ENCODE data around the gene CCL19. TPM values are rescaled to one million over a fixed set of nuclear protein-coding genes. Genes with fewer than 3 reads are reported as not detected.

CCL19 gene
- total RNA-seq, 2 experiments from 2014 or later: 0.30 to 0.66 TPM

DNA sequence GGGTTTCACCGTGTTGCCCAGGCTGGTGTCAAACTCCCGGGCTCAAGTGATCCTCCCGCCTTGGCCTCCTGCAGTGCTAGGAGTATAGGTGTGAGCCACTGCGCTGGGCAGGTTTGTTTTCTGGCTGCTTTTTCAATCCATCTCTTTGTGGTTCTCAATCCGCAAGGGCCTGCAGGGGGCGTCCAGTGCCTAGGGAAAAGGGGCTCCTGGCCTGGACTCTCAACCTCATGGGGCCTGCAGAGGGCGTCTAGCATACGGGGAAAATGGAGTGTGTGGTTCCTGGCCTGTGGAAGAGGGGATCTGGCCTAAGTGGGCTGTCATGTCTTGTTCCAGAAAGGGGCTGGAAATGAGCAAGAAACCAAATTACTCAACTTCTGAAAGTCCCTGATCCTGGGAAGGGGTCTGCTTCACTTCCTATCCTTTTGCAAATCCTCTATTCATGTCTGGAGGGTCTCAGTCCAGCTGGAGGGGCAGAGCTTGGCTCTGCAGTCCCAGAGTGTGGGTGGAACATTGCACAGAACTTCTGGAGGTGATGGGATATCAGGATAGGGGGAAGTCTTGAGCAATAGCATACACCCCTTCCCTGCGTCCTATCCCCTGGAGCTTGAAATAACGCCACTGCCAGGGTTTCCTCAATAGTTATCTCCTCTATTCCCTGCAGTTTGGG, 15.9 kb downstream of the CCL19 start:
- Mint-ChIP-seq H3K36me3 (ENCODE audit: low read depth) (peaks cover 3% of the 10 kb centered on the region), H3K9me3 (ENCODE audit: low read depth) (no peaks in the 10 kb centered on the region), H3K4me3 (no peak overlapping the region), H3K27me3 (no peaks in the 10 kb centered on the region), H3K27ac (no peak overlapping the region), H3K4me1 (peaks cover 2% of the 10 kb centered on the region)
- intact Hi-C loops (cut with DNase I, micrococcal nuclease): loop anchor here (1.0 kb wide), 1 partner anchor 27 kb away; no protein-coding TSS in a partner anchor
- CTCF ChIA-PET: interaction anchor here (0.6 to 2.0 kb wide), 7 partner anchors 14 to 108 kb away, joined by 3 to 15 read pairs (median 4); partner anchors contain the start of gene GALT
- ATAC-seq (peak; percentile 80), DNase-seq (peak; percentile 81)
- POLR2A ChIA-PET: no interaction called here

DNA sequence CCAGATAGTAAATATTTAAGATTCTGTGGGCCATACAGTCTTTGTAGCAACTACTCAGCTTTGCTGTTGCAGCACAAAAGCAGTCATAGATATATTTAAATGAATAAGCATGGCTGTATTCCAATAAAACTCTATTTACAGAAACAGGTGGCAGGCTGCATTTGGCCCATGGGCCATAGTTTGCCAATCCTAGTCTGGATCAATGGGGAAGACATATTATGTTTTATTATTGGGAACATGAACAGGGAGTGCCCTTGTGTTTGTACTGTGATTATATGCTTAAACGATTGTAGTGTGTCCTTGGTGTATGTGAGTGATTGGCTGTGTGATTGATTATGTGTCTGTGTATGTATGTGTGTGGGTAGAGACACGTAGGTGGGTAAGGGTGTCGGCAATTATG, 16.6 kb downstream of the CCL19 start:
- CTCF ChIA-PET: interaction anchor here (0.6 to 1.8 kb wide), 4 partner anchors 27 to 541 kb away, joined by 3 to 15 read pairs (median 4); no protein-coding TSS in a partner anchor
- Mint-ChIP-seq H3K27me3 (no peaks in the 10 kb centered on the region), H3K9me3 (ENCODE audit: low read depth) (peaks cover 4% of the 10 kb centered on the region), H3K27ac (no peak overlapping the region), H3K36me3 (ENCODE audit: low read depth) (peaks cover 7% of the 10 kb centered on the region), H3K4me1 (peaks cover 2% of the 10 kb centered on the region), H3K4me3 (no peak overlapping the region)
- ATAC-seq: no peak
- intact Hi-C loops (cut with DNase I, micrococcal nuclease): no loop called here
- no peak for DNase-seq
- POLR2A ChIA-PET: no interaction called here

DNA sequence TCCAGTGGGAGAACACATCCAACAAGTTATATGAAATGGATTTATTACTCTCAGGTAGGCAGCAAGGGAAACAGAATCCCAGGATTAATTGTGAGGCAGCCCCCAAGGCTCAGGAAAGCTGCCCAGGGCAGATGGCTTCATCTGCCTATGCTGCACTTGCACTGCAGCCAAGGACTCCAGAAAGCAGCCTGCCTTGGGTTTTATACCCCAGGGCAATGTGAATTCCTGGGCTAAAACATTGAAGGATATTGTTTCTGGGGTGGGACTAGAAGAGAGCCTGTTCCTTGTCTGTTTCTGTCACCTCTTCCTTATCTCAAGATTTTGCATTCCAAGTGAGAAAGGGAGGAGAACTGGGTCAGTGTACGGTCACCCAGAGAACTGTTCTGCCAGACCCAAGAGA, 19.8 kb downstream of the CCL19 start:
- no peaks in the 10 kb centered on the region for H3K27me3 Mint-ChIP-seq
- ChIA-PET CTCF (interaction anchor here (1.1 kb wide), 1 partner anchor 9 kb away, joined by 3 read pairs; no protein-coding TSS in a partner anchor), POLR2A (no interaction called here)
- ATAC-seq (no peak), DNase-seq (no peak)
- H3K9me3 Mint-ChIP-seq (ENCODE audit: low read depth): peaks cover 12% of the 10 kb centered on the region
- H3K27ac Mint-ChIP-seq: no peak overlapping the region
- peaks cover 2% of the 10 kb centered on the region for H3K4me1 Mint-ChIP-seq
- no peak overlapping the region for H3K4me3 Mint-ChIP-seq
- intact Hi-C loops (cut with DNase I, micrococcal nuclease): no loop called here
- H3K36me3 Mint-ChIP-seq (ENCODE audit: low read depth): peaks cover 19% of the 10 kb centered on the region

DNA sequence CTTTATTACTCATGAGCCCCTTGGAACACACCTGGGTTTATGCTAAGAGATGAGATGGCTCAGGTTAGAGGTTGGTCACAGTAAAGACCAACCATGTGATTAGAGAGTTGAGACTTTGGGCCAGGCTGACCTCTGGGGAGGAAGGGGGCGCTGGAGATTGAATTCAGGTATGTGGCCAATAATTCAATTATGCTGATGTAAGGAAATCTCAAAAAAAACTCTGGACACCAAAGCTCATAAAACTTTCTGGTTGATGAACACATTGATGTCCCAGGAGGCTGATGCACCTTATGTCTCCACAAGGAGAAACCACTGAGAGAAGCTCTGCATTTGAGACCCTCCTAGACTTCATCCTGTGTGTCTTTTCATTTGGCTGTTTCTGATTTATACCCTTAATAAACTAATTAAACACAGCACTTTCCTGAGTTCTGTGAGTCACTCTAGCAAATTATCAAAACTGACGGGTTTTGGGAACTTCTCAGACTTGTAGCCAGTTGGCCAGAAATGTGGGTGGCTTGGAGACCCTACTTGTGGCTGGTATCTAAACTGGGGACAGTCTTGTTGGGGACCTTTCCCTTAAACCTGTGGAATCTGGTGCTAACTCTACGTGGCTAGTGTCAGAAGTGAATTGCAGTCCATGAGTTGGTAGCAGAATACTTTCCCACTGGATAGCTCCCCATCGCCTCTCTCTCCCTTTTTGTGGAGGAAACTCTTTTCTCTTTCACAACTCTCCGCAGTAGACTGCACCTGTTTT, 21.1 kb downstream of the CCL19 start:
- CTCF ChIA-PET: interaction anchor here (0.6 to 1.2 kb wide), 3 partner anchors 8 to 69 kb away, joined by 3 to 5 read pairs (median 4); no protein-coding TSS in a partner anchor
- Mint-ChIP-seq H3K27ac (no peak overlapping the region), H3K4me3 (no peak overlapping the region), H3K36me3 (ENCODE audit: low read depth) (peaks cover 19% of the 10 kb centered on the region), H3K9me3 (ENCODE audit: low read depth) (peaks cover 12% of the 10 kb centered on the region), H3K27me3 (no peaks in the 10 kb centered on the region), H3K4me1 (peaks cover 5% of the 10 kb centered on the region)
- POLR2A ChIA-PET: no interaction called here
- ATAC-seq (no peak), DNase-seq (no peak)
- intact Hi-C loops (cut with DNase I, micrococcal nuclease): loop anchor here in 1 of 2 experiments (10.0 kb wide), 3 partner anchors 625 to 1145 kb away; partner anchors contain the start of genes HINT2, SPAG8, TESK1 and UBAP2

DNA sequence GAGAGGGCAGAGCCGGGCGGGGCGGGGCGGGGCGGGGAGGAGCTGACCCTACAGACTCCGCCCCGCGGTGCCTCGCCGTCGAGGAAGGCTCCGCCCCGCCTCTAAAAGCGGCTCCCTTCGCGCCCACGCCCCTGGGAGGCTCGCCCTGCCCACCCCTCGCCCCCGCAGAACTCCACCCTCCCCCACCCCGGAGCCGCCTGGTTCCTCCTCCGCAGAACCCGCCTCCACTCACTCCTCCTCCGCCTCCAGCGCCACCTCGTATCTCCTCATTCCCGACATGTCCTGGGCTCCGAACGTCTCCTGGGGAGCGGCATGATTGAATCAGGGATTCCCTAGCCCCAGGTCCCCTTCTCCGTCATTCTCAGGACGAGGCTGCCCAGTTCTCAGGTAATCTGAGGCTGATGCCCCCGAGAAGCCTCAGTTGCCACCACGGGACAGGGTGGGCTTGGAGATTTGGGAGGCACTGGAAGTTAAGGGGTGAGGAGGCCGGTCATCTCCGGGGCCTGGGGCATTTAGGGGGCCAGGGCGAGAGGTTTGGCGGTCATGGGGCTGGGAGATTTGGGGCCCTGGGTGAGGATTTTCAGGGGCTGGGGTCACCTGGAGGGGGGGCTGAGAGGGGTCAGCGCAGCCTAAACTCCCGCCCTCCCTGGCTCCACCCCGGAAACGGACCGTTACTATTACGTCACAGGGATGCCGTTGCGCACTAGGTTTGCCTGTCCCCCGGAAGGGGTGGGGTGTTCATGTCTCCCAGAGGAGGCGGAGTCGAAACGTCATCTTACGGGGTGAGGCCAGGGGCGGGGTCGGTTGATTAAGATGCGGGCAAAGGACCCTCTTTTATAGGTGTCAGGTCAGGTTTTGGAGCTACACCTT, 25.5 kb downstream of the CCL19 start:
- H3K4me1 Mint-ChIP-seq: peaks cover 33% of the 10 kb centered on the region
- H3K36me3 Mint-ChIP-seq (ENCODE audit: low read depth): peaks cover 19% of the 10 kb centered on the region
- intact Hi-C loops (cut with DNase I, micrococcal nuclease): loop anchor here (1.0 to 10.0 kb wide), 15 partner anchors 19 to 1149 kb away; partner anchors contain the start of genes DNAI1 (in 2 of the 2), FAM219A (in 2 of the 2), GALT (in 2 of the 2) and DCTN3 (in 1 of the 2)
- peak; percentile 75 for ATAC-seq
- POLR2A ChIA-PET: interaction anchor here (0.9 kb wide), 1 partner anchor 29 kb away, joined by 3 read pairs; the partner anchor contains the start of gene SIGMAR1
- no peaks in the 10 kb centered on the region for H3K27me3 Mint-ChIP-seq
- H3K9me3 Mint-ChIP-seq (ENCODE audit: low read depth): peaks cover 12% of the 10 kb centered on the region
- peak overlapping the region; percentile 77 for H3K4me3 Mint-ChIP-seq
- DNase-seq: peak; percentile 93
- CTCF ChIA-PET: interaction anchor here (0.7 to 3.1 kb wide), 7 partner anchors 19 to 1528 kb away, joined by 3 to 23 read pairs (median 5); partner anchors contain the start of genes DCTN3, GALT and SIGMAR1
- peak overlapping the region; percentile 87 for H3K27ac Mint-ChIP-seq

DNA sequence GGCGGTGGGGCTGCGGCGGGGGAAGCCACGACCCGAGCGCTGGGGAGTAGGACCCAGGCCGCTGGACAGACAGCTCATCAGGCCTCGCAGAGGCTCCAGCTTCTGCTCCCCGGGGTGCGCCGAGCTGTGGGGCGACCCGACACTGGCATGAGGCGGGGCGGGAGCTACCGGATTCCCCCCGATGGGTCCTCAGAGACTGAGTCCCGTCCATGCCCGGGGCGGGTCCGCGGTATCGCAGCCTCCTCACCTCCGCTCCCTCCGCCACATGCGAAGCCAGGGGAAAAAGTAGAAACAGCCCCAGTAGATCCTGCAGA, 26.1 kb downstream of the CCL19 start:
- intact Hi-C loops (cut with DNase I, micrococcal nuclease): loop anchor here (1.0 to 10.0 kb wide), 14 partner anchors 19 to 1150 kb away; partner anchors contain the start of genes DNAI1 (in 2 of the 2), FAM219A (in 2 of the 2), GALT (in 2 of the 2) and DNAJB5 (in 1 of the 2)
- Mint-ChIP-seq H3K27ac (peak overlapping the region; percentile 87), H3K4me1 (peaks cover 33% of the 10 kb centered on the region)

DNA sequence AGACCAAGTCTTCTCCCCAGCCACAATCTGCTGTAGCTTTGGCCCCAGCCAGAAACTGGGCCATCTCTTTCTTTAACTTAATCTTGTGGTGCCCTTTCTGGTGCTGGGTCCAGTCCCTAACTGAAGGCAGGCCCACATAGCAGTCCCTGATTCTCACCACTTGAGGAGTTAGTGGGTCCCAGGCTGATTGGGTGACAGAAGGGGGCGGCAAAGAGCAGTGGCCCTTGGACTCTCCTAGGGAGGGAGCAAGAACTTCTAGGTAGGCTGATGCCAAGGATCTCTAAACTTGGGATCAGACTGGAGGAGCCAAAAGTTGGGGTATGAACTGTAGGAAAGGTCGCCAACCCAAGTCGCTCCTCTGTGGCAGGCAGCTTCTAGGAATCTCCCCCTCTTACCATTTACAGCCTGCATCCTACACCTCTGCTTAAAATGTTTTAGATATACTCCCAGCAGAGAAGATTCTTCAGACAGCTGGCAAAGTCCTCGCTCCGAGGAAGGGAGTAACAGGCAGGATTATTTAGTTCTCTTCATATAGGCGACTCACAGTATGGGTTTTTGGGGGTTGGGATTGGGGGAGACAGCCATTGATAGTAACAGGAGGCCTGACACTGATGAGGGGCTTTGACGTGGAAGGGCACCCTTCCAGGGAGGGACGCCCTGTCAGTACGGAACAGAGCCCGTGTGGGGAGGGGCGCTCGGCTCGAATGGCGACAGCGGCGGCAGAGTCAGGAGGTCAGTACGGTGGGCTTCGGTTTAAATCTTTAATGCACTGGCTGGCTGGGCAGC, 26.6 kb downstream of the CCL19 start:
- POLR2A ChIA-PET: interaction anchor here (0.9 kb wide), 1 partner anchor 27 kb away, joined by 3 read pairs; the partner anchor contains the start of gene SIGMAR1
- ATAC-seq (peak; percentile 70), DNase-seq (peak; percentile 90)
- Mint-ChIP-seq H3K9me3 (ENCODE audit: low read depth) (peaks cover 8% of the 10 kb centered on the region), H3K27me3 (no peaks in the 10 kb centered on the region), H3K27ac (peak overlapping the region; percentile 73), H3K36me3 (ENCODE audit: low read depth) (peaks cover 16% of the 10 kb centered on the region), H3K4me3 (peak overlapping the region; percentile 77), H3K4me1 (peaks cover 33% of the 10 kb centered on the region)
- intact Hi-C loops (cut with DNase I, micrococcal nuclease): loop anchor here (1.0 to 10.0 kb wide), 15 partner anchors 18 to 1150 kb away; partner anchors contain the start of genes DNAI1 (in 2 of the 2), FAM219A (in 2 of the 2), GALT (in 2 of the 2) and DNAJB5 (in 1 of the 2)
- CTCF ChIA-PET: interaction anchor here (0.6 to 3.1 kb wide), 17 partner anchors 13 to 1529 kb away, joined by 3 to 23 read pairs (median 3); partner anchors contain the start of genes DCTN3, FANCG, GALT and IL11RA

More for the DNA sequence above, 26.1 kb downstream of the CCL19 start:
- Mint-ChIP-seq H3K27me3 (no peaks in the 10 kb centered on the region), H3K36me3 (ENCODE audit: low read depth) (peaks cover 19% of the 10 kb centered on the region), H3K9me3 (ENCODE audit: low read depth) (peaks cover 12% of the 10 kb centered on the region), H3K4me3 (peak overlapping the region; percentile 77)
- ChIA-PET CTCF (interaction anchor here (0.6 to 3.1 kb wide), 13 partner anchors 14 to 1529 kb away, joined by 3 to 23 read pairs (median 3); partner anchors contain the start of genes DCTN3, FANCG, GALT and IL11RA), POLR2A (interaction anchor here (0.9 kb wide), 1 partner anchor 28 kb away, joined by 3 read pairs; the partner anchor contains the start of gene SIGMAR1)
- no peak for DNase-seq
- peak; percentile 17 for ATAC-seq

DNA sequence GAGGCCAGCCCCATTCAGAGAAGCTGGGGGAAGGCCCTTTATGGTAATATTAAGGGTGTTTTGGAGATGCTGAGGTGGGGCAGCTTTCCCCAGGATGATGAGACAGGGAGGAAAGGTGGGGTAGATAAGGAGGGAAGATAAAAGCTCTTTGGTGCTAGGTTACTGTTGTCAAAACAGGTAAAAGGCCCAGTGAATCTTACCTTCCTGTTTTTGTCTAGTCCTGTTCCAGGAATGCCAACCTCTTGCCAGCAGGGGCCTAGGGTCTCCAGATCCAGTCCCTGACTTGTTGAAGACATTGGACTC, 27.8 kb downstream of the CCL19 start:
- ATAC-seq (no peak), DNase-seq (no peak)
- H3K36me3 Mint-ChIP-seq (ENCODE audit: low read depth): peaks cover 9% of the 10 kb centered on the region
- peak overlapping the region; percentile 61 for H3K27ac Mint-ChIP-seq
- H3K9me3 Mint-ChIP-seq (ENCODE audit: low read depth): no peaks in the 10 kb centered on the region
- H3K4me1 Mint-ChIP-seq: peaks cover 33% of the 10 kb centered on the region
- H3K27me3 Mint-ChIP-seq: no peaks in the 10 kb centered on the region
- H3K4me3 Mint-ChIP-seq: no peak overlapping the region
- ChIA-PET CTCF (interaction anchor here (0.6 to 3.1 kb wide), 9 partner anchors 16 to 995 kb away, joined by 3 to 23 read pairs (median 3); partner anchors contain the start of genes GALT and RMRP), POLR2A (no interaction called here)
- intact Hi-C loops (cut with DNase I, micrococcal nuclease): loop anchor here in 1 of 2 experiments (10.0 kb wide), 3 partner anchors 618 to 1152 kb away; partner anchors contain the start of genes HINT2, SPAG8, TESK1 and UBAP2

DNA sequence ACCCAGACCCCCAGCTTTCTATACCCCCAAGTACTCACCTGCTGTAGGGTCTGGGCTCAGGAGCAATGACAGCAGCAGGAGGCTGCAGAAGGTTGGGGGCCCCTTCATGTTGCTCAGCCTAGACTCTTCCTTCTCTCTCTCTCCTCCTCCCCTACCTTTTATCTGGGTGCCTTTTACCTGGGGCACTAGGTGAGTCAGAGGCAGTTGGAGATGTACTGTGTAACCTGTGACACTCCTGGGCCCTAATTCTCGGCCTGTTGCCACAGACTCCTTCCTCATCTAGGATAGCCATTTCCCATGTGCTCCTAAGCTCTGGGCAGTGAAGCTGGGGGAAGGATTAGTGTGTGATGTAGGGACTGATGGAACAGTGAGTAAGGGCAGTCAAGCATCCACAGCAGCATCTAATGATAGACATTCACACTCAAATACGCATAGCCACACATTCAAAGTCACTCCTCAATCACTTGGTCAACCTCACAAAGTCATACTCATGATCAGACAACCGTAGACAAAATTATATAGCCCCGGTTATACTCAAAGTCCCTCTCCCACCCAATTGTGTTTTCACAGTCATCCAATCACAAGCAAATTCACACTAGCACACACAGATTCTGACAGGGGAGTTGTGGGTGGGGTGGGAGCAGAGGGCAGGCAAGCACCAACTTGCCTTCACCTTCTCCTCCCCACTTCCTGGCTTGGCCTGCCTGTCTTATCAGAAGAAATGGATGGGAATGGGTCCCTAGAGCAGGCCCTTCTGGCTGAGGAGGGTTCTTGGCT, 28.4 kb downstream of the CCL19 start, which contains the start of gene CCL27:
Gene CCL27, minus strand, starts transcription at position 132 of the 777 bp plus-strand sequence. Its CDS starts 24 bp downstream, at position 108.
- intact Hi-C loops (cut with DNase I, micrococcal nuclease): loop anchor here in 1 of 2 experiments (10.0 kb wide), 3 partner anchors 618 to 1152 kb away; partner anchors contain the start of genes HINT2, SPAG8, TESK1 and UBAP2
- Mint-ChIP-seq H3K4me1 (peaks cover 33% of the 10 kb centered on the region), H3K36me3 (ENCODE audit: low read depth) (peaks cover 6% of the 10 kb centered on the region), H3K27ac (peak within 1 kb of the TSS; percentile 61), H3K9me3 (ENCODE audit: low read depth) (no peaks in the 10 kb centered on the region), H3K27me3 (no peaks in the 10 kb centered on the region), H3K4me3 (no peak within 1 kb of the TSS)
- no peak for DNase-seq
- no peak for ATAC-seq
- ChIA-PET CTCF (interaction anchor here (1.0 to 3.1 kb wide), 7 partner anchors 8 to 38 kb away, joined by 3 to 23 read pairs (median 4); partner anchors contain the start of gene GALT), POLR2A (no interaction called here)
